HFF-Myc (cell line): ENCODE results near the gene TK2.
A peak's percentile ranks its signal among the peaks of the same experiment; 100 is the strongest.

Experiments
- DNase-seq: peaks from one replicate; pipeline ENCODE4 v3.0.0-alpha.2; 2011; ENCODE audit warnings: low read depth; ENCODE audit errors: extremely low read depth
- H3K4me3 ChIP-seq: replicated peaks from 2 replicates; pipeline ENCODE4 v1.5.1; 2011; ENCODE audit warnings: low read depth, mild to moderate bottlenecking, control low read depth, low read length
- CTCF ChIP-seq: IDR thresholded peaks from 2 replicates; pipeline ENCODE4 v1.5.1; 2012; ENCODE audit warnings: mild to moderate bottlenecking, low read depth, low read length, control low read depth; ENCODE audit errors: missing control alignments

The TK2 gene

GRCh38 chr16:66562986-66563385 lies 13.1 kb upstream of the TK2 start:
- DNase-seq = no peak
- no peak overlapping the region for H3K4me3 ChIP-seq
- TF ChIP-seq CTCF = no peak

- DNase-seq = no peak
- no peak for TF ChIP-seq CTCF
- H3K4me3 ChIP-seq = no peak overlapping the region
These were observed 12.5 kb upstream of the TK2 start for GRCh38 chr16:66562409-66562808.

- no peak for TF ChIP-seq CTCF
- DNase-seq = no peak
These were observed 11.6 kb upstream of the TK2 start for GRCh38 chr16:66561381-66562080.

GRCh38 chr16:66560107-66560506 lies 10.2 kb upstream of the TK2 start:
- H3K4me3 ChIP-seq = no peak overlapping the region
- DNase-seq = no peak
- no peak for TF ChIP-seq CTCF

More at GRCh38 chr16:66561381-66562080, 11.6 kb upstream of the TK2 start:
- H3K4me3 ChIP-seq = no peak overlapping the region

GRCh38 chr16:66554495-66554894 lies 4.6 kb upstream of the TK2 start:
- no peak for DNase-seq
- no peak for TF ChIP-seq CTCF
- no peak overlapping the region for H3K4me3 ChIP-seq

- H3K4me3 ChIP-seq = no peak overlapping the region
- TF ChIP-seq CTCF = no peak
- no peak for DNase-seq
These were observed 4.1 kb upstream of the TK2 start for GRCh38 chr16:66554021-66554420.

GRCh38 chr16:66553223-66553622 lies 3.3 kb upstream of the TK2 start:
- DNase-seq = no peak
- TF ChIP-seq CTCF = no peak
- H3K4me3 ChIP-seq = peak overlapping the region; percentile 53
